Measurements from ENCODE around the gene PCNX2.

The PCNX2 gene

GRCh38 chr1:232980355-232980978, 315.1 kb downstream of the PCNX2 start:
- TF ChIP-seq POLR2AphosphoS5 (IDR thresholded peaks at IDR 0.05; ENCODE audit: low read depth, low read length), result no peak
- TF ChIP-seq REST (IDR thresholded peaks at IDR 0.05; ENCODE audit: insufficient read depth in 1 of 2, low read depth in 2 of 2, low read length in 2 of 2), result no peak
- TF ChIP-seq SIN3A (IDR thresholded peaks at IDR 0.05; ENCODE audit: borderline replicate concordance, insufficient read depth, low read length), result no peak
- TF ChIP-seq FOXP2 (optimal IDR thresholded peaks at IDR 0.05; ENCODE audit: borderline replicate concordance, extremely low read depth, extremely low read length, insufficient read depth), result no peak
- no peak for TF ChIP-seq TAF1 (IDR thresholded peaks at IDR 0.05; ENCODE audit: borderline replicate concordance, insufficient read depth, low read length)

- TF ChIP-seq FOXP2 (optimal IDR thresholded peaks at IDR 0.05; ENCODE audit: borderline replicate concordance, extremely low read depth, extremely low read length, insufficient read depth) (no peak), TAF1 (IDR thresholded peaks at IDR 0.05; ENCODE audit: borderline replicate concordance, insufficient read depth, low read length) (no peak), REST (IDR thresholded peaks at IDR 0.05; ENCODE audit: insufficient read depth in 1 of 2, low read depth in 2 of 2, low read length in 2 of 2) (no peak), SIN3A (IDR thresholded peaks at IDR 0.05; ENCODE audit: borderline replicate concordance, insufficient read depth, low read length) (no peak), POLR2AphosphoS5 (IDR thresholded peaks at IDR 0.05; ENCODE audit: low read depth, low read length) (no peak)
These were observed 316.0 kb downstream of the PCNX2 start for GRCh38 chr1:232979558-232979957.

- TF ChIP-seq SIN3A (IDR thresholded peaks at IDR 0.05; ENCODE audit: borderline replicate concordance, insufficient read depth, low read length), result peak; percentile 5; the same call in 1 of the 2 replicates
- TF ChIP-seq POLR2AphosphoS5 (IDR thresholded peaks at IDR 0.05; ENCODE audit: low read depth, low read length), result no peak
These were observed 316.7 kb downstream of the PCNX2 start for GRCh38 chr1:232978815-232979214.

- no peak for TF ChIP-seq POLR2AphosphoS5 (IDR thresholded peaks at IDR 0.05; ENCODE audit: low read depth, low read length)
- TF ChIP-seq REST (IDR thresholded peaks at IDR 0.05; ENCODE audit: insufficient read depth in 1 of 2, low read depth in 2 of 2, low read length in 2 of 2), result no peak
- TF ChIP-seq SIN3A (IDR thresholded peaks at IDR 0.05; ENCODE audit: borderline replicate concordance, insufficient read depth, low read length), result no peak
- no peak for TF ChIP-seq FOXP2 (optimal IDR thresholded peaks at IDR 0.05; ENCODE audit: borderline replicate concordance, extremely low read depth, extremely low read length, insufficient read depth)
- TF ChIP-seq TAF1 (IDR thresholded peaks at IDR 0.05; ENCODE audit: borderline replicate concordance, insufficient read depth, low read length), result no peak
These were observed 317.4 kb downstream of the PCNX2 start for GRCh38 chr1:232978091-232978634.

GRCh38 chr1:232974971-232975370, 320.6 kb downstream of the PCNX2 start:
- TF ChIP-seq FOXP2 (optimal IDR thresholded peaks at IDR 0.05; ENCODE audit: borderline replicate concordance, extremely low read depth, extremely low read length, insufficient read depth), result no peak
- no peak for TF ChIP-seq SIN3A (IDR thresholded peaks at IDR 0.05; ENCODE audit: borderline replicate concordance, insufficient read depth, low read length)
- TF ChIP-seq TAF1 (IDR thresholded peaks at IDR 0.05; ENCODE audit: borderline replicate concordance, insufficient read depth, low read length), result no peak
- TF ChIP-seq POLR2AphosphoS5 (IDR thresholded peaks at IDR 0.05; ENCODE audit: low read depth, low read length), result no peak
- no peak for TF ChIP-seq REST (IDR thresholded peaks at IDR 0.05; ENCODE audit: insufficient read depth in 1 of 2, low read depth in 2 of 2, low read length in 2 of 2)

Measured in PFSK-1 (cell line).